Ishikawa (cell line): ENCODE data around the gene MYMX.

ENCODE experiments used
- CEBPB ChIP-seq: IDR thresholded peaks from 2 replicates; pipeline ENCODE4 v1.6.1; 2012
- CREB1 ChIP-seq: IDR thresholded peaks from 2 replicates; pipeline ENCODE4 v1.6.1; 2012; ENCODE audit warnings: low read depth
- EGR1 ChIP-seq: IDR thresholded peaks from 2 replicates; pipeline ENCODE4 v1.6.1; 2012
- EP300 ChIP-seq: IDR thresholded peaks from 2 replicates; pipeline ENCODE4 v1.6.1; 2012; ENCODE audit warnings: borderline replicate concordance
- FOXM1 ChIP-seq: IDR thresholded peaks from 2 replicates; pipeline ENCODE4 v1.6.1; 2012; ENCODE audit warnings: low read depth, borderline replicate concordance
- NFIC ChIP-seq: IDR thresholded peaks from 2 replicates; pipeline ENCODE4 v1.6.1; 2012
- RAD21 ChIP-seq: IDR thresholded peaks from 2 replicates; pipeline ENCODE4 v1.6.1; 2012; ENCODE audit warnings: low read depth
- TAF1 ChIP-seq: IDR thresholded peaks from 2 replicates; pipeline ENCODE4 v1.6.1; 2012; ENCODE audit warnings: low read depth, mild to moderate bottlenecking
- TCF12 ChIP-seq: IDR thresholded peaks from 2 replicates; pipeline ENCODE4 v1.6.1; 2012; ENCODE audit warnings: low read depth
- TEAD4 ChIP-seq: IDR thresholded peaks from 2 replicates; pipeline ENCODE4 v1.6.1; 2012
- YY1 ChIP-seq: IDR thresholded peaks from 2 replicates; pipeline ENCODE4 v1.6.1; 2012; ENCODE audit warnings: low read depth
- ZBTB7A ChIP-seq: IDR thresholded peaks from 2 replicates; pipeline ENCODE4 v1.6.1; 2012; ENCODE audit warnings: low read depth
- TF ChIP-seq, protein P1 (sequence below): IDR thresholded peaks from 2 replicates; pipeline ENCODE4 v1.6.1; 2012; ENCODE audit warnings: low read depth, mild to moderate bottlenecking
- TF ChIP-seq, protein P2 (sequence below): IDR thresholded peaks from 2 replicates; pipeline ENCODE4 v1.6.1; 2012
- TF ChIP-seq, protein P3 (sequence below): IDR thresholded peaks from 2 replicates; pipeline ENCODE4 v1.6.1; 2012

The MYMX gene

DNA sequence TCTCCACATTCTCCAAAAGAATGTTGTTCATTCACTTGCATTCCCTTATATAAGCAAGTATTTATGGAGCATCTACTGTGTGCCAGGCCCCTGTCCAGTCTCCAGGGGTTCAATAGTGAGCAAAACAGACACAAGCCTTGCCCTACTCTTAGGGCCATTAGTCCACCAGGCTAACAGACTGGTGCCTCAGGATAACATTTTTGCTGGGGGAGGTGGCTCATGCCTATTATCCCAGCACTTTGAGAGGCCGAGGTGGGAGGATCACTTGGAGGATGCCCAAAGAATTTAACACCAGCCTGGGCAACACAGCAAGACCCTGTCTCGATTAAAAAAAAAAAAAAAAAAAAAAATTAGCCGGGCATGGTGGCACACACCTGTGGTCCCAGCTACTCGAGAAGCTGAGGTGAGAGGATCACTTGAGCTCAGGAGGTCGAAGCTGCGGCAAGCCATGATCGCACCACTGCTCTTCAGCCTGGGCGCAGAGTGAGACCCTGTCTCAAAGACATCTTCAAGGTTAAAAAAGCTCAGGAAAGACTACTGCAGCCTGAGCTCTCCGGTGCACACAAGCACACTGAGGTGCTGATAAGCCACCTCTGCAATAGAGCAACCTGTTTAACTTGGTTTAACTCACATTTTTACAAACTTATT is 38.2 kb upstream of the MYMX start:
- no peak for TF ChIP-seq TCF12
- TF ChIP-seq EP300: no peak
- TF ChIP-seq CEBPB: no peak
- no peak for TF ChIP-seq ZBTB7A
- no peak for TF ChIP-seq RAD21
- TF ChIP-seq NFIC: no peak
- no peak for TF ChIP-seq TEAD4
- TF ChIP-seq EGR1: no peak
- TF ChIP-seq, protein P1, sequence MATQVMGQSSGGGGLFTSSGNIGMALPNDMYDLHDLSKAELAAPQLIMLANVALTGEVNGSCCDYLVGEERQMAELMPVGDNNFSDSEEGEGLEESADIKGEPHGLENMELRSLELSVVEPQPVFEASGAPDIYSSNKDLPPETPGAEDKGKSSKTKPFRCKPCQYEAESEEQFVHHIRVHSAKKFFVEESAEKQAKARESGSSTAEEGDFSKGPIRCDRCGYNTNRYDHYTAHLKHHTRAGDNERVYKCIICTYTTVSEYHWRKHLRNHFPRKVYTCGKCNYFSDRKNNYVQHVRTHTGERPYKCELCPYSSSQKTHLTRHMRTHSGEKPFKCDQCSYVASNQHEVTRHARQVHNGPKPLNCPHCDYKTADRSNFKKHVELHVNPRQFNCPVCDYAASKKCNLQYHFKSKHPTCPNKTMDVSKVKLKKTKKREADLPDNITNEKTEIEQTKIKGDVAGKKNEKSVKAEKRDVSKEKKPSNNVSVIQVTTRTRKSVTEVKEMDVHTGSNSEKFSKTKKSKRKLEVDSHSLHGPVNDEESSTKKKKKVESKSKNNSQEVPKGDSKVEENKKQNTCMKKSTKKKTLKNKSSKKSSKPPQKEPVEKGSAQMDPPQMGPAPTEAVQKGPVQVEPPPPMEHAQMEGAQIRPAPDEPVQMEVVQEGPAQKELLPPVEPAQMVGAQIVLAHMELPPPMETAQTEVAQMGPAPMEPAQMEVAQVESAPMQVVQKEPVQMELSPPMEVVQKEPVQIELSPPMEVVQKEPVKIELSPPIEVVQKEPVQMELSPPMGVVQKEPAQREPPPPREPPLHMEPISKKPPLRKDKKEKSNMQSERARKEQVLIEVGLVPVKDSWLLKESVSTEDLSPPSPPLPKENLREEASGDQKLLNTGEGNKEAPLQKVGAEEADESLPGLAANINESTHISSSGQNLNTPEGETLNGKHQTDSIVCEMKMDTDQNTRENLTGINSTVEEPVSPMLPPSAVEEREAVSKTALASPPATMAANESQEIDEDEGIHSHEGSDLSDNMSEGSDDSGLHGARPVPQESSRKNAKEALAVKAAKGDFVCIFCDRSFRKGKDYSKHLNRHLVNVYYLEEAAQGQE: no peak
- no peak for TF ChIP-seq FOXM1
- TF ChIP-seq CREB1: no peak
- TF ChIP-seq YY1: no peak
- no peak for TF ChIP-seq TAF1

DNA sequence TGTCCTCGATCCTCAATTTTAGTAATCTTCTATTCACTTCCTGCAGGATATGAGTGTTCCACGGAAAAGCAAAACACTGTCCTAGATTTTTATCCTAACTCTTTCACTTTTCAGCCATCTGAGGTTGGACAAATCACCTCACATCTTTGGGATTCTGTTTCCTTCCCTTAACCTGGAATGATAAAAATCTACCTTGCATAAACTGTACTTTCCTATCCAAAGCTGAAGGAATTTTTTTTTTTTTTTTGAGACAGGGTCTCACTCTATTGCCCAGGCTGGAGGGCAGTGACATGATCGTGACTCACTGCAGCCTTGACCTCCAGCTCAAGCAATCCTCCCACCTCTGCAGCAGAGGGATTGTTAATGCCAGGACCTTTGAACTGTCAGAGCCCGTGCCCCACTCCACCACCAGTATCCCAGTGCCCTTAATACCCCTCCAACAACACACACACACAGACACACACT is 37.6 kb upstream of the MYMX start:
- no peak for TF ChIP-seq EP300
- TF ChIP-seq YY1: no peak

DNA sequence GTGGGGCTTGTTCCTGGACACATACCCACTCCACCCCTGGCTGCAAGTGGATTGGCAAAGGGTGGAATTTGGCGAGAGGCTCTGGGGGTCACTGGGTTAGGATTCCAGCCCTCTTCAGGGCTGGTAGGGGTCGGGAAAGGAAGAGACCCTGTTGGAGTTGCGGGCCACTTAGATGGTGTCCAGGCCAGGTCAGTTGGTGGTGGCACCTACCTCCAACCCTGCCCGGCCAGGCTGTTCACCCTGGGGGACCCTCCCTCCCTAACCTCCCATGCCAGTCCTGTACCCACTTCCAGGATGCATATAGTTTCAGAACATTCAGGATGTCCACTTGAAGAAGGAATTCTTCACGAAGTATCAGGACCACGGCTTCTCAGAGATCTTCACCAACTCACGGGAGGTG is 37.1 kb upstream of the MYMX start:
- no peak for TF ChIP-seq ZBTB7A
- no peak for TF ChIP-seq TEAD4
- TF ChIP-seq NFIC: no peak
- TF ChIP-seq FOXM1: no peak
- TF ChIP-seq TCF12: no peak
- TF ChIP-seq, protein P1: no peak
- TF ChIP-seq, protein P2, sequence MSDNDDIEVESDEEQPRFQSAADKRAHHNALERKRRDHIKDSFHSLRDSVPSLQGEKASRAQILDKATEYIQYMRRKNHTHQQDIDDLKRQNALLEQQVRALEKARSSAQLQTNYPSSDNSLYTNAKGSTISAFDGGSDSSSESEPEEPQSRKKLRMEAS: no peak
- TF ChIP-seq, protein P3, sequence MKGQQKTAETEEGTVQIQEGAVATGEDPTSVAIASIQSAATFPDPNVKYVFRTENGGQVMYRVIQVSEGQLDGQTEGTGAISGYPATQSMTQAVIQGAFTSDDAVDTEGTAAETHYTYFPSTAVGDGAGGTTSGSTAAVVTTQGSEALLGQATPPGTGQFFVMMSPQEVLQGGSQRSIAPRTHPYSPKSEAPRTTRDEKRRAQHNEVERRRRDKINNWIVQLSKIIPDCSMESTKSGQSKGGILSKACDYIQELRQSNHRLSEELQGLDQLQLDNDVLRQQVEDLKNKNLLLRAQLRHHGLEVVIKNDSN: no peak
- TF ChIP-seq CEBPB: no peak
- no peak for TF ChIP-seq EP300
- TF ChIP-seq CREB1: no peak
- TF ChIP-seq RAD21: no peak
- TF ChIP-seq EGR1: no peak
- TF ChIP-seq TAF1: no peak
- TF ChIP-seq YY1: no peak

DNA sequence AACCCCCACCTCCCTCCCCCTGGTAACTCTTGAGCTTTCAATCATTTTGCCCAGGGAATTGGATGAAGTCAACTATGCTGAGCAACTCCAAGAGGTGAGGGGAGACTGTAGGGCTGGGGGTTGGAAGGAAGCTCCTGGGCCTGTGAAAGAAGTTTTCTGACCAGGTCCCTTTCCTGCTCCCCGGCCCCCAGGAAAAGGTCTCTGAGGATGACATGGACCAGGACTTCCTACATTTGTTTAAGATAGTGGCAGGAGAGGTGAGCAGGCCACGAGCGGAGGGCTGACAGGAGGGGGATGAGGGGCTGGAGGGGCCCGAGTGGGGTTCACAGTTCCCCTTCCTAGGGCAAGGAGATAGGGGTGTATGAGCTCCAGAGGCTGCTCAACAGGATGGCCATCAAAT is 36.3 kb upstream of the MYMX start:
- TF ChIP-seq, protein P2: no peak
- no peak for TF ChIP-seq NFIC
- no peak for TF ChIP-seq FOXM1
- TF ChIP-seq EP300: no peak
- TF ChIP-seq CREB1: no peak
- no peak for TF ChIP-seq TCF12
- TF ChIP-seq, protein P1: no peak
- TF ChIP-seq EGR1: no peak
- no peak for TF ChIP-seq RAD21
- no peak for TF ChIP-seq TAF1
- no peak for TF ChIP-seq ZBTB7A
- TF ChIP-seq YY1: no peak
- TF ChIP-seq, protein P3: no peak
- TF ChIP-seq TEAD4: no peak
- no peak for TF ChIP-seq CEBPB
